HEK293T (cell line): Measurements from ENCODE around the gene ARHGAP22.

Experiments
- ELF4 ChIP-seq: fragments of 450-650 bp; IDR thresholded peaks from 2 replicates; pipeline ENCODE4 v1.6.1; 2017; ENCODE audit warnings: antibody characterized with exemption
- FOXK2 ChIP-seq: fragments of 450-650 bp; IDR thresholded peaks from 2 replicates; pipeline ENCODE4 v1.6.1; 2016; ENCODE audit warnings: mild to moderate bottlenecking
- FOXM1 ChIP-seq: fragments of 450-650 bp; IDR thresholded peaks from 2 replicates; pipeline ENCODE4 v1.6.1; 2017; ENCODE audit warnings: mild to moderate bottlenecking, borderline replicate concordance
- L3MBTL2 ChIP-seq: fragments of 450-650 bp; conservative IDR thresholded peaks from 2 replicates; pipeline ENCODE4 v1.6.1; 2016; ENCODE audit warnings: mild to moderate bottlenecking
- SP1 ChIP-seq: fragments of 450-650 bp; IDR thresholded peaks from 2 replicates; pipeline ENCODE4 v1.6.1; 2017
- SUZ12 ChIP-seq: fragments of 450-650 bp; IDR thresholded peaks from 2 replicates; pipeline ENCODE4 v1.6.1; 2016; ENCODE audit warnings: mild to moderate bottlenecking
- TARDBP ChIP-seq: fragments of 450-650 bp; IDR thresholded peaks from 2 replicates; pipeline ENCODE4 v1.6.1; 2016

- TF ChIP-seq SUZ12 = no peak
- TF ChIP-seq FOXK2 = no peak
- TF ChIP-seq SP1 = no peak
- TF ChIP-seq ELF4 = no peak
- TF ChIP-seq L3MBTL2 = no peak
- TF ChIP-seq FOXM1 = no peak
- TF ChIP-seq TARDBP = no peak
These were observed 70.7 kb downstream of the ARHGAP22 start for GRCh38 chr10:48533951-48534720.
